Liver (tissue), 9 donors: Measurements from ENCODE around the gene MMP20. TPM values are rescaled to one million over a fixed set of nuclear protein-coding genes. Genes with fewer than 3 reads are reported as not detected.

Source experiments
- DNase-seq: peaks from one replicate; pipeline ENCODE4 v3.0.0-alpha.2; 2017; ENCODE audit warnings: low spot score
- H3K27ac ChIP-seq, 2 donors: one replicate each; pipeline ENCODE4 v1.7.0; 2013; ENCODE audit warnings: inconsistent platforms in 2 of 2, low read length in 2 of 2, control low read depth in 1 of 2, low read depth in 1 of 2, mild to moderate bottlenecking in 1 of 2
- H3K27me3 ChIP-seq, 4 donors: one replicate each; pipeline versions ENCODE4 v1.6.1 to v1.7.0; 2013; ENCODE audit warnings: low read length in 3 of 4, inconsistent platforms in 1 of 4, mild to moderate bottlenecking in 1 of 4, moderate library complexity in 1 of 4; ENCODE audit not compliant: control insufficient read depth in 4 of 4, insufficient read depth in 4 of 4
- H3K36me3 ChIP-seq, 4 donors: one replicate each; pipeline versions ENCODE4 v1.6.1 to v1.7.0; 2013; ENCODE audit warnings: low read length in 3 of 4, mild to moderate bottlenecking in 3 of 4, low read depth in 1 of 4, moderate library complexity in 1 of 4; ENCODE audit not compliant: control insufficient read depth in 4 of 4, insufficient read depth in 3 of 4
- H3K4me1 ChIP-seq, 4 donors: one replicate each; pipeline versions ENCODE4 v1.6.1 to v1.7.0; 2013; ENCODE audit warnings: low read length in 3 of 4, mild to moderate bottlenecking in 3 of 4, moderate library complexity in 1 of 4; ENCODE audit not compliant: control insufficient read depth in 4 of 4, insufficient read depth in 4 of 4
- H3K4me3 ChIP-seq, 3 donors: one replicate each; pipeline versions ENCODE4 v1.6.1 to v1.7.0; 2013; ENCODE audit warnings: low read length in 3 of 3, control low read depth in 1 of 3, low read depth in 1 of 3, mild to moderate bottlenecking in 1 of 3
- H3K9ac ChIP-seq, 2 donors: one replicate each; pipeline ENCODE4 v1.7.0; 2013; ENCODE audit warnings: low read length in 2 of 2, mild to moderate bottlenecking in 2 of 2, moderate library complexity in 2 of 2, control low read depth in 1 of 2, low read depth in 1 of 2
- H3K9me3 ChIP-seq, 4 donors: one replicate each; pipeline versions ENCODE4 v1.6.1 to v1.7.0; 2013; ENCODE audit warnings: low read length in 3 of 4; ENCODE audit not compliant: control insufficient read depth in 4 of 4
- ATF3 ChIP-seq: IDR thresholded peaks from 2 replicates; pipeline ENCODE4 v1.6.1; 2016; ENCODE audit warnings: antibody characterized with exemption
- CTCF ChIP-seq: fragments of 150-350 bp; IDR thresholded peaks from 2 replicates; pipeline ENCODE4 v1.5.1; 2017; ENCODE audit warnings: improper control_type of control experiment, low read depth, low read length; ENCODE audit not compliant: missing input control
- EGR1 ChIP-seq, 2 donors: IDR thresholded peaks; 2 replicates each; pipeline ENCODE4 v1.6.1; 2016 to 2018; ENCODE audit warnings: antibody characterized with exemption in 2 of 2, low read depth in 2 of 2
- FOXA1 ChIP-seq: IDR thresholded peaks from 2 replicates; pipeline ENCODE4 v1.6.1; 2016; ENCODE audit warnings: antibody characterized with exemption
- FOXA2 ChIP-seq: IDR thresholded peaks from 2 replicates; pipeline ENCODE4 v1.6.1; 2016; ENCODE audit warnings: antibody characterized with exemption
- GABPA ChIP-seq, 2 donors: IDR thresholded peaks in 1 of 2; conservative IDR thresholded peaks in 1 of 2; 2 replicates each; pipeline ENCODE4 v1.6.1; 2016; ENCODE audit warnings: antibody characterized with exemption in 2 of 2, mild to moderate bottlenecking in 1 of 2, moderate library complexity in 1 of 2
- HNF4A ChIP-seq, 2 donors: conservative IDR thresholded peaks; 2 replicates each; pipeline ENCODE4 v1.6.1; 2016; ENCODE audit warnings: antibody characterized with exemption in 2 of 2, mild to moderate bottlenecking in 2 of 2
- HNF4G ChIP-seq: IDR thresholded peaks from 2 replicates; pipeline ENCODE4 v1.6.1; 2016; ENCODE audit warnings: antibody characterized with exemption
- JUND ChIP-seq, 2 donors: IDR thresholded peaks; 2 replicates each; pipeline ENCODE4 v1.6.1; 2016; ENCODE audit warnings: antibody characterized with exemption in 2 of 2
- MAX ChIP-seq: IDR thresholded peaks from 2 replicates; pipeline ENCODE4 v1.6.1; 2016; ENCODE audit warnings: antibody characterized with exemption
- NR2F2 ChIP-seq: IDR thresholded peaks from 2 replicates; pipeline ENCODE4 v1.6.1; 2016; ENCODE audit warnings: antibody characterized with exemption
- RAD21 ChIP-seq, 2 donors: IDR thresholded peaks; 2 replicates each; pipeline ENCODE4 v1.6.1; 2016; ENCODE audit warnings: antibody characterized with exemption in 2 of 2, mild to moderate bottlenecking in 2 of 2
- REST ChIP-seq: IDR thresholded peaks from 2 replicates; pipeline ENCODE4 v1.6.1; 2016; ENCODE audit warnings: antibody characterized with exemption, mild to moderate bottlenecking
- RXRA ChIP-seq, 2 donors: IDR thresholded peaks; 2 replicates each; pipeline ENCODE4 v1.6.1; 2017 to 2018; ENCODE audit warnings: antibody characterized with exemption in 2 of 2, mild to moderate bottlenecking in 1 of 2
- SP1 ChIP-seq: IDR thresholded peaks from 2 replicates; pipeline ENCODE4 v1.6.1; 2018; ENCODE audit warnings: antibody characterized with exemption, mild to moderate bottlenecking
- TAF1 ChIP-seq: conservative IDR thresholded peaks from 2 replicates; pipeline ENCODE4 v1.6.1; 2016; ENCODE audit warnings: antibody characterized with exemption, mild to moderate bottlenecking
- YY1 ChIP-seq: IDR thresholded peaks from 2 replicates; pipeline ENCODE4 v1.6.1; 2016; ENCODE audit warnings: antibody characterized with exemption, mild to moderate bottlenecking
- ZBTB33 ChIP-seq: IDR thresholded peaks from 2 replicates; pipeline ENCODE4 v1.6.1; 2016; ENCODE audit warnings: antibody characterized with exemption
- WGBS: extraction: QIAGEN DNeasy Blood & Tissue Kit; methylation state at CpG from one replicate; pipeline ENCODE4 v1.1.7; 2013; 5-methylcytosine and 5-hydroxymethylcytosine counted together
- polyA plus RNA-seq, 2 donors: library from polyadenylated mRNA; stranded (reverse) in 1 of 2; unstranded in 1 of 2; fragments of 200-250 nt in 1 of 2; fragments of >200 nt in 1 of 2; fragmentation: Nextera tagmentation in 1 of 2; extraction: Ambion mirVana in 1 of 2; gene quantifications; one replicate each; pipeline versions ENCODE4 v1.2.1 to v1.2.3, GENCODE V29; 2013 to 2015
- total RNA-seq, 2 donors: library from RNA; depleted of rRNA; stranded (reverse); fragments of >200 nt; gene quantifications; one replicate each; pipeline ENCODE4 v1.2.3, GENCODE V29; 2014
- donor health status: healthy.
- donor health status: healthy.
- donor health status: healthy.
- donor health status: healthy.
- donor health status: healthy.

Gene MMP20
- total and polyA plus RNA-seq, 4 donors: not detected

GRCh38 chr11:102568851-102569250, 56.3 kb downstream of the MMP20 start:
- TF ChIP-seq CTCF (no peak), EGR1 (IDR thresholded peaks at IDR 0.05; ENCODE audit: low read depth in 2 of 2) (no peak), FOXA2 (no peak), TAF1 (no peak), HNF4G (no peak), GABPA (IDR thresholded peaks at IDR 0.05 in 1 of 2, conservative IDR thresholded peaks at IDR 0.05 in 1 of 2) (no peak), HNF4A (conservative IDR thresholded peaks at IDR 0.05) (no peak), REST (no peak)
- H3K36me3 ChIP-seq: no peaks in the 10 kb centered on the region

GRCh38 chr11:102566112-102566511, 59.0 kb downstream of the MMP20 start:
- H3K27me3 ChIP-seq: no peaks in the 10 kb centered on the region
- no peak overlapping the region for H3K27ac ChIP-seq
- H3K4me3 ChIP-seq: no peak overlapping the region
- H3K4me1 ChIP-seq: no peaks in the 10 kb centered on the region
- peaks cover 0 to 7% (median 2%) of the 10 kb centered on the region in 4 donors for H3K9me3 ChIP-seq
- H3K9ac ChIP-seq: no peak overlapping the region
- DNase-seq: no peak
- 61% methylated on average over 1 of the region's 1 CpG for WGBS
- no peaks in the 10 kb centered on the region for H3K36me3 ChIP-seq
- TF ChIP-seq FOXA2 (no peak), SP1 (no peak), FOXA1 (no peak), HNF4G (no peak), YY1 (no peak), TAF1 (no peak), ATF3 (no peak), MAX (no peak), JUND (IDR thresholded peaks at IDR 0.05) (no peak), RAD21 (IDR thresholded peaks at IDR 0.05) (no peak), EGR1 (IDR thresholded peaks at IDR 0.05; ENCODE audit: low read depth in 2 of 2) (no peak), REST (no peak), RXRA (IDR thresholded peaks at IDR 0.05) (no peak), CTCF (no peak), NR2F2 (no peak), ZBTB33 (no peak), GABPA (IDR thresholded peaks at IDR 0.05 in 1 of 2, conservative IDR thresholded peaks at IDR 0.05 in 1 of 2) (no peak)

More at GRCh38 chr11:102568851-102569250, 56.3 kb downstream of the MMP20 start:
- Histone ChIP-seq H3K4me3 (no peak overlapping the region), H3K27ac (no peak overlapping the region), H3K4me1 (no peaks in the 10 kb centered on the region), H3K27me3 (no peaks in the 10 kb centered on the region), H3K9me3 (peaks cover 0 to 7% (median 2%) of the 10 kb centered on the region in 4 donors), H3K9ac (no peak overlapping the region)
- 90% methylated on average over 3 of the region's 3 CpGs for WGBS
- no peak for DNase-seq
